ENCODE results near the gene PRKAR2B. TPM values are rescaled to one million over a fixed set of nuclear protein-coding genes. Genes with fewer than 3 reads are reported as not detected.

The PRKAR2B gene
- polyA plus RNA-seq, 1 donor = 41.2 TPM

GRCh38 chr7:107179326-107180164 is 135.0 kb downstream of the PRKAR2B start:
- no peak for DNase-seq

- DNase-seq = no peak
Measured at GRCh38 chr7:107180378-107180777, 135.9 kb downstream of the PRKAR2B start.

- no peak for DNase-seq
Measured at GRCh38 chr7:107181172-107181571, 136.7 kb downstream of the PRKAR2B start.

DNA sequence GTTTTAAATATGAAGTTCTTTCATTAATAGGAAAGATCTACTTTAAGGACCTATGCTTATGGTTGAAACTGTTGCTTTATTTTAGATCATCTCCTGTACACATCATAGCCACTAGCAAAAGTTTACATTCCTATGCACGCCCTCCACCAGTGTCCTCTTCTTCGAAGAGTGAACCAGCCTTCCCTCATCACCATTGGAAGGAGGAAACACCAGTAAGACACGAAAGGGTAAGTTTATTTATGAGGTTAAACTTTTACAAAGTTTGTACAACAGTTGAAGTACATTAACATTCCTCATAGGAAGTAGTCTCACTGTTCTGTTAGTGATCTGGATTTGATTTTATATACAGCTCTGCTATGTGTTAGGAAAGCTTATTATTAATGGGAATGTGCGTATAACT is 141.2 kb downstream of the PRKAR2B start:
- DNase-seq = no peak

DNA sequence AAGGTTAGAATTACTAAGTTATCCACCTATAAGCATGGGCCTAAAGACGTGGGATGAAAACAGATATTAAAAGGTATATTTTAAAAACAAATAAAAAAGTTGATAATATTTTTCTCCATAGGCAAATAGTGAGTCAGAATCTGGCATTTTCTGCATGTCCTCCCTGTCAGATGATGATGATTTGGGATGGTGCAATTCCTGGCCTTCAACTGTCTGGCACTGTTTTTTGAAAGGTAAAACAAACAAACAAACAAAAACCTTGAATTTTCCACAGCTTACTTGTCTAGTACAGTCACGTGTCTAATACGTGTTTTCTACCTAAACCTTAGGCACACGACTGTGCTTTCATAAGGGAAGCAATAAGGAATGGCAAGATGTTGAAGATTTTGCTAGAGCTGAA is 141.7 kb downstream of the PRKAR2B start:
- no peak for DNase-seq

DNA sequence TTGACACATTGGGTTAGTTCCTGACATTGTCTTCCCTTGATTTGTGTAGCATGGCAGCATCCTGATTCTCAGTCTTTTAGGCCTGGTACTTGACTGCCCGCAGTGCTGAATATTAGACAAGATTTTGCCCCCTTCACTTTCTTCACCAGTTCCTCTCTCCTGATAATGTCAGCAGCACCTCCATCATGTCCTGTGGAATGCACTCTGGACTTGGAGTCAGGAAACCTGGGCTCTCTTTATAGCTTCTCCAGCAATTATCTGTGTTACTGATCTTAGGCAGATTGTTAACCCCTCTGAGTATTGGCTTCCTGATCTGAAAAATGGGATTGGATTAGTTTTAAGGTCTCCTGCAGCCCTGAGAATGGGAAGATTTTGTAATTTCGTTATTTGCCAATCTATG is 143.3 kb downstream of the PRKAR2B start:
- DNase-seq = no peak

GRCh38 chr7:107190090-107190489 is 145.6 kb downstream of the PRKAR2B start:
- DNase-seq = no peak

- DNase-seq = no peak
Measured at GRCh38 chr7:107194052-107194451, 149.5 kb downstream of the PRKAR2B start.

DNA sequence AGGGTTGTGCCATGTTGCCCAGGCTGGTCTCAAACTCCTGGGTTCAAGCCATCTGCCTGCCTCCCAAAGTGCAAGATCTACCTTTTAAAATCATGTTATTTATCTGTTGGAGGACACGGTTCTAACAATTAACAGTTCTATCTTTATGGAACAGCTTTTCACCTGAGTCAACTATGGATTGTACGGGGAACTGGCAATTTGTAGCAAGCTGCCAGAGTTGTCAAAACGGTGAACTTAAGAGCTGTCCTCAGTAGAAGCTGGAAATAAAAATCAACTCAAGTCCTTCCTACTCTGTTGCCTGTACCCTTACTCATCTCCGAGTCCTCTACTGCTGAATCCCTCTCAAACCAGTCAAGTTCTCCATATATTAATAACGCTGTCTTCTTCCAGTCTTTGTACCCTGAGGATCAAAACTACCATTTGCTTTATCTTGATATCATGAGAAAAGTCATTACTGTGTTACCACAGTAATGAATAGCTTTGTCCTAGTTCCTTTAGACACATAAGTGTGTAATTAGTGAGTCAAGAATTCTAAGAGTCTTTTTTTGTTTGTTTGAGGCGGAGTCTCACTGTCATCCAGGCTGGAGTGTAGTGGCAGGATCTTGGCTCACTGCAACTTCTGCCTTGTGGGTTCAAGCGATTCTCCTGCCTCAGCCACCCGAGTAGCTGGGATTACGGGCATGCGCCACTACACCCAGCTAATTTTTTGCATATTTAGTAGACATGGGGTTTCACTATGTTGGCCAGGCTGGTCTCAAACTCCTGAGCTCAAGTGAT is 152.5 kb downstream of the PRKAR2B start:
- DNase-seq = no peak

- peak; percentile 20 for DNase-seq
Measured at GRCh38 chr7:107201795-107202450, 157.4 kb downstream of the PRKAR2B start.

DNA sequence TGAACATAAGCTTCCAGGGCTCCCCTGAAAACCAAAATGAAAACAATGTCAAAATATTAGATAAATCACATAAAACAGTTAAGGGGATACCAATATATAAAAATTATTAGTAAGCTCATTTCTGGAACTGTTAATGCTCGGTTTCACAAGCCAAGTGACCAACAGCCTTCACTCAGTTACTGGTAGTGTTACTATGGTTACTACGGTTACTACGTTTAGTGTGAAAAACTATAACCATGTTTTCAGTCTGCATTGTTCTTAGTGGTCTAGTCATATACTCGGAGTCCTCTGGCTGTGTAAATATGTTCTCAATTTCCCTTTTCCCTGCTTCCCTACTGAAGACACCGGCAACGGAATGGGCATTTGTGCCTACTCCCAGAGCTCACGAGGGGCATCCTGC is 159.1 kb downstream of the PRKAR2B start:
- DNase-seq = no peak

DNA sequence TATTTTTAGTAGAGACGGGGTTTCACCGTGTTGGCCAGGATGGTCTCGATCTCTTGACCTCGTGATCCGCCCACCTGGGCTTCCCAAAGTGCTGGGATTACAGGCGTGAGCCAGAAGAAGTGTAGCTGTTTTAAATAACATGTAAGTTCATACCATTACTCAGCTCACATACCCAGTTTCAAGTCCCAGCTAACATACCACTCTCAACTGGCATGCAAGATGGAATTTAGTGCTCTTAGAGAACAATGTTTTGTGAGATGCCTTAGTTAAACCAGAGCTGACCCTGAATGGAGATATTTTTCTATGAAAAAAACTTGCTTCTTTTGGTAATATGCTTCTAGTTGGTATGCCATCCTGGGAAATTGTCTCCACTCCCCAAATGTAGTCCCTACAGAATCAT is 161.6 kb downstream of the PRKAR2B start:
- no peak for DNase-seq

- DNase-seq = no peak
Measured at GRCh38 chr7:107206706-107207105, 162.2 kb downstream of the PRKAR2B start.

DNA sequence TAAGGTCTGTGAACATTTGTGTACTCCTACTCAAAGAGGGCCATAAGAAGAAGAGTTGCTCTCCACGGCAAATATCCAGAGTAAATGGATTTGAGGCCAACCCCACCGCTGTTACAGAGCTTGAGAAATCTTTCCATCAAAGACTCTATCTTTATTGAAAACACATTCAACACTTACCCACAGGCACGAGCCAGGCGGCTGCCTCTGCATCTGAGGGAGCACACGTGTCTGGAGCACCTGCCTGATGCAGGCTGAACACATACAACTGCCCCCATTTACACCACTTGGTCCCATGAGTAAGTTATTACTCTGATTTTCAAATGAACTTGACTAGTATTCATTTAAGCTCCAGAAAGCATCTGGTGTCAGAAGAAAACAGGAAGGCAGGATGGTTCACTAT is 163.0 kb downstream of the PRKAR2B start:
- no peak for DNase-seq

GRCh38 chr7:107208024-107208521 is 163.6 kb downstream of the PRKAR2B start:
- no peak for DNase-seq

DNA sequence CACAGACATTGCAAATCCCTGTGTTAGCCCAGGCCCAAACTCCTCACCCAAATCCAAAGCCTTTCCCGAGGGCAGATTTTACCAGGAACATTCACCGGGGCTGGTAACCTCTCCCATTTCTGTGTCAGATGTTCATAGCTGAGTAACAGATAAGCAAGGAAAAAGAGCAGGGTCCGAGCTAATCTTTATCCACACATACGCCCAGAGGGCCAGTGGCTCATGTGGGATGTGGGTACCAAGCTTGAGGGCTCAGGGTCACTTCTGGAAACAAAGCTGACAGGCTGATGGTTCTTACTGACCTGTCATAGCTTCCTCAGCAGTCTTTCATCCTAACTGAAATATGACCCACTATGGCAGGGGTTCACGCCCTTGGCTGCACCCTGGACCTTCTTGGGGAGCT is 164.1 kb downstream of the PRKAR2B start:
- no peak for DNase-seq

DNA sequence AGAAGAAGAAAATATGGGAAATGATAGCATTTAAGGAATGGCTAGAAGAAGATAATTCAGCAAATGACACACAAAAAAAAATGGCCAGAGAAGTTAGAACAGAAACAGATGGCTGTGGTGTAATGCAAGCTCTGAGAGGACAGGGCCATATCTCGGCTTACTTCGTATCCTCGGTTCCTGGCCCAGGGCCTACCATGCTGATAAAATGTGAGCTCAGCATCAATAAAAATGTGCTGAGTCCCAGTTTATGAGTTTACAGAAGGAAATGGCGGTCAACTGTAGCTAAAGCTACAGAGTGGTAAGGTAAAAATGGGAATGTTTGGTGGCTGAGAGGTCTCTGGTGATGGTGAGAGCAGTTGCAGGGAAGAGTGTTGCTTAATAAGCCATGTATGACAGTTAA is 165.1 kb downstream of the PRKAR2B start:
- DNase-seq = no peak

DNA sequence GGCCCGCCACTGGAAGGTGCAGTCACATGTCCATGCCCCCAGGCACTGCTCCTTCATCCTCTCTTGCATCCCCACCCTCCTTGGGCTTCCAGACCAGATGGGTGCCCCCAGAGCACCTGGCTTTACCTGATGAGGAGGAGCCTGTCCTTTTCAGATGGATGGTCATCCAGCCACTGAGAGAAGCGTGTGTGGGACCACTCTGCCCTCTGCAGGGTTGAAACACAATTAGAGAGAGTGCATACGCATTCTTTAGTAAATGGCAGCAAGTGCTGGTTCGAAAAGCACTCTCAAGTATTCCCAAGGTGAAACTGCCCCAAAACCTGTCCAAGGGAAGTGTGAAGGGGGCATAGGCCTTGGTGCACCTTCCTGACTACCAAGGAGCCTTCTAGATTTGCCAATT is 165.9 kb downstream of the PRKAR2B start:
- DNase-seq = no peak

All from left kidney (tissue), 2 donors.